D341Med (cell line): ENCODE measurements around the gene ST14.
A peak's percentile ranks its signal among the peaks of the same experiment; 100 is the strongest.
"Not testable (repeated sequence)": the region's sequence is repeated elsewhere in the genome, so short reads cannot be mapped to it uniquely, and the experiment has no call there.

Experiments used
- DNase-seq: peaks from one replicate; pipeline ENCODE4 v3.0.0; 2012; ENCODE audit warnings: low spot score

The ST14 gene

GRCh38 chr11:130209954-130210854, 50.6 kb downstream of the ST14 start:
- DNase-seq: no peak

- DNase-seq: no peak
These were observed 51.6 kb downstream of the ST14 start for GRCh38 chr11:130211144-130211543.

- peak; percentile 22 for DNase-seq
These were observed 52.3 kb downstream of the ST14 start for GRCh38 chr11:130211781-130212401.

- DNase-seq: peak; percentile 52
These were observed 52.9 kb downstream of the ST14 start for GRCh38 chr11:130212431-130212961.

GRCh38 chr11:130213143-130213978, 53.8 kb downstream of the ST14 start:
- peak; percentile 93 for DNase-seq

GRCh38 chr11:130213979-130214281, 54.3 kb downstream of the ST14 start:
- DNase-seq: no peak

GRCh38 chr11:130214861-130215530, 55.4 kb downstream of the ST14 start:
- no peak for DNase-seq

- no peak for DNase-seq
These were observed 56.1 kb downstream of the ST14 start for GRCh38 chr11:130215531-130216220.

- DNase-seq: no peak
These were observed 56.6 kb downstream of the ST14 start for GRCh38 chr11:130216221-130216550.

- no peak for DNase-seq
These were observed 57.1 kb downstream of the ST14 start for GRCh38 chr11:130216591-130217132.

GRCh38 chr11:130217133-130218031, 57.8 kb downstream of the ST14 start:
- DNase-seq: no peak

GRCh38 chr11:130218501-130219070, 59.0 kb downstream of the ST14 start:
- DNase-seq: no peak

GRCh38 chr11:130219148-130219547, 59.6 kb downstream of the ST14 start:
- DNase-seq: no peak

- no peak for DNase-seq
These were observed 60.9 kb downstream of the ST14 start for GRCh38 chr11:130220311-130221035.

- DNase-seq: no peak
These were observed 63.8 kb downstream of the ST14 start for GRCh38 chr11:130223291-130223971.

- no peak for DNase-seq
These were observed 67.8 kb downstream of the ST14 start for GRCh38 chr11:130227373-130227772.

- not testable (repeated sequence) for DNase-seq
These were observed 73.9 kb downstream of the ST14 start for GRCh38 chr11:130233486-130233885.

- DNase-seq: not testable (repeated sequence)
These were observed 74.3 kb downstream of the ST14 start for GRCh38 chr11:130233888-130234287.
